Hematopoietic multipotent progenitor cell treated with erythropoietin and hydrocortisone succinate and interleukin-3 and kit ligand, for 15 days (in vitro differentiated cells): ENCODE results near the gene GPR12.

Experiments
- DNase-seq: peaks from one replicate; pipeline ENCODE4 v3.0.0-alpha.2; 2015; ENCODE audit warnings: low spot score

Gene GPR12

DNA sequence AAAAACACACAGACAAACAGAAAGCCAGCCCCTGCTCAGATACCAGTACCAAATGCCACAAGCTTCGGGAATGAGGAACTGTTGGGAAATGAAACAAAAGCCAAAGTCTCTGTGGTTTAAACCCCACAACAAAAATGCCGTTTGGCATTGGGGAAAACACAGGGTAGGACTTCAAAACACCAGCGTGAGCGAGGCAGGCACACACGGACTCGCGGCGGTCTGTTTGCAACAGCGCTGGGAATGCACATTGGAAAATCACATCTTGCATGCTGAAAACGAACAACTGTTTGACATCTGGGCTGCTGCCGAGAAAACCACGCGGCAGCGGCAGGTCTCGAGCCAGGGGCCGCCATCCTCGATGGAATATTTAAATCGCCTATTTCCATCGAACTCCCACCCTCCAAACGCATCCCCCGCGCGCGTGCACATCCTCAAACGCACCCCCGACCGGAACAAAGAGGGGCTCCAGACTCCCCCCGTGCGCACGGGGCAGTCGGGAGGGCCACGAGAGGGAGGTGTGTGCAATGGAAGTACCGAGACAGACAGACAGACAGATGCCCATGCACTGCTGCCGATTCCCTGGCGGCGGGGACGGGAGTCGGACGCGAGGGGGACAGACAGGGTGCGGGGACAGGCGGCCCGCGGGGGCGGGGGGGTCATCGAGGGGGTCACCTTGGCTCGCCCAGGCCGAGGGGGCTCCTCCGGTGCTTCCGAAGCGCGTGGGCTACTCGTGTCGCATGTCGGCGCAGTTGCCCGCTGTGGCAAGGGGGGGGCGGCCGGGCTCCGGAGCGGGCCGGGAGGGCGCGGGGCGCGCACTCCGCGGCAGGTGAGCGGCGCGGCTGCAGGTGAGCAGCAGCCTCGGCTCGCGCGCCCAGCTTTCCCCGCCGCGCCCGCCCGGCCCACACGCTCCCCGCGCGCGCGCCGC is at the start of gene GPR12:
Gene GPR12 (minus strand): TSS at position 880 of the 925 bp plus-strand sequence. CDS start 959 bp downstream, outside the sequence.
- DNase-seq: no peak

DNA sequence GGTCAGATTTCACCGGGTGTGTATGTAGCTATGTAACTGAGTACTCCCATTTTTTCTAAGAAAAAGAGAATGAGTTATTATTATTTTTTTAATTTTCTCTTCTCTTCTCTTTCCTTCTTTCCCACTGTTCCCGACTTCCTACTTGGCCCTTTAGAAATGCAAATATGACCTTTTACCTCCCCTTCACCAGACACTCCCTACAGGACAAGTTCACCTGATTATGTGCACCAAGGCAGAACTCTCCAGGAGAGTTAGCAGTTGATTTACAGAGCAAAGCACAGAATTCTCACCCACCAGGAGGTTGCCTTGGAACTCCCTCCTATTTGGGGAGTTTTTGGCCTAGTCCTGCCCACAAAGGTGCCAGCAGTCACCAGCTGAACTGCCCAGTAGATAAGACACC is 49.5 kb upstream of the GPR12 start:
- DNase-seq: no peak

GRCh38 chr13:26806891-26807290 is 46.3 kb upstream of the GPR12 start:
- no peak for DNase-seq

DNA sequence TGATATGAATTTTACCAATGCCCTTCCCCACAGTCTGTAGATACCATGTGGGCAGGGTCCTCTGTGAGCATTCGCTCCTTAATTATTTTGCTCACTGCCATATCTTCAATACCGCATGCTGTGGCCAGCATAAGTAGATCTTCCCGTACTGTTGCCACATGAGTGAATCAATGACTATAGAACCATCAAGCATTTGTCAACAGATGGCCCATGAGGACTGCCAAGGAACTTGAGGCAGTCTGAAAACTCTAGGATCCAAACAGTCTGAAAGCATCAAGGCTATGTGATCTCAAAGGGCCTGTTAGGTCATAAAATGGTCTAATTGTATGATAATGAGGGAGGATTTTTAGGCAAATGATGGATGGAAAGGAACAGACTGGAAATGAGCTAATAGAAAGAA is 27.4 kb upstream of the GPR12 start:
- DNase-seq: no peak

- no peak for DNase-seq
Observed at GRCh38 chr13:26786651-26787295, 26.2 kb upstream of the GPR12 start.

DNA sequence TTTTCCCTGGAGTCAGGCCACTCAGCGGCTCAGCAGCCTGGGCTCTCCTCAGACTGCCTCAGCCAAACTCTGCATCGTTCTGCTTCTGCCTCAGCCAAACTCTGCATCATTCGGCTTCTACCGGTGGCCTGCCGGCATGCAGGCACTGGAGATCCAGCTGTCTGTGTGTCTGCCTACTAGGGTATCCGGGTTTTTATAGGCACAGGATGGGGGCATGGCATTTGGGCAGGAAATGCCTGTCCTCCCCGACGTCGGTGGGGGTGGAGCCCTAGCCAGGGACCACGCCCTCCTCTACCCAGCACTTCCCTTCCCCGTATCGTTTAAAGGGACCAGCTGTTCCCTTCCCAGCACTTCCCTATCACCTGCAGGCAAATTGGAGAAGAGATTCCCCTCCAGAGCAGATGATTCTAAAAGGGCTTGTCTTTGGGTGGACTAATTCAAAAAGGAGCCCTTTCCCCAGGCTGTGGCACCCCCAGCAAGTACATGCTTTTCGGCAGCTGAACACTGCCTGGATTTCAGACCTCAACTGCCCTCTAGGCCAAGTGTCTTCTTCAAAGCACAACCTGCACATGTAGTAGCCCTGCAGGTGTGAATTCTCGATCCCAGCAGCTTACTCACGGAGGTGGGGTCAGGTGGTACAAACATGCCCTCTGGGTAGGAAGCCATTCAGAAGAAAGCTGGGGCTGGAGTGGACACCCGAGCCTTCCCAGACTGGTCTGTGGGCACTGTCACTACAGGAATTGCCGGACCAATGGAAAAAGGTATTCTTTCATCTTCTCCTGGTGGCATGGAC is 25.4 kb upstream of the GPR12 start:
- DNase-seq: no peak

- no peak for DNase-seq
Observed at GRCh38 chr13:26784704-26785639, 24.4 kb upstream of the GPR12 start.

- DNase-seq: no peak
Observed at GRCh38 chr13:26780411-26780810, 19.8 kb upstream of the GPR12 start.

DNA sequence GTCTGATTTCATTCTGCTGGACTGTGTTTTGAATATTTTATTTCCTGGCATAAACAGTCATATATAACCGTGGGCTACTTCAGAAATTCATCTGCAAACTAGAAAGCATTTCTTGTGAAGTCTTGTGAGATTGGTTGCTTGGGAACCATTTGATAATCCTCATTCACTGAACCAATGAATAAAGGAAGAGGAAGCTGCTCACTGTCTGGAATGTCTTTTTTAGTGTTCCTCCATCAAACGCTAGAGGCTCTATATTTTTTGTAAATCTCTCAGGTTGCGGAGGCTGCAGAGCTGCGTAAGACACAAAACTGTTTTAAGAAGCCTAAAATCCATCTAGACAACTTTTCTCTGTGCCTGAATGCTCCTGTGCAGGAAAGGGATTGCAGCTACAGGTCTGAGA is 18.7 kb upstream of the GPR12 start:
- no peak for DNase-seq

GRCh38 chr13:26772531-26772930 is 11.9 kb upstream of the GPR12 start:
- DNase-seq: no peak

- no peak for DNase-seq
Observed at GRCh38 chr13:26771796-26772195, 11.2 kb upstream of the GPR12 start.

GRCh38 chr13:26762745-26763345 is 2.3 kb upstream of the GPR12 start:
- DNase-seq: no peak

DNA sequence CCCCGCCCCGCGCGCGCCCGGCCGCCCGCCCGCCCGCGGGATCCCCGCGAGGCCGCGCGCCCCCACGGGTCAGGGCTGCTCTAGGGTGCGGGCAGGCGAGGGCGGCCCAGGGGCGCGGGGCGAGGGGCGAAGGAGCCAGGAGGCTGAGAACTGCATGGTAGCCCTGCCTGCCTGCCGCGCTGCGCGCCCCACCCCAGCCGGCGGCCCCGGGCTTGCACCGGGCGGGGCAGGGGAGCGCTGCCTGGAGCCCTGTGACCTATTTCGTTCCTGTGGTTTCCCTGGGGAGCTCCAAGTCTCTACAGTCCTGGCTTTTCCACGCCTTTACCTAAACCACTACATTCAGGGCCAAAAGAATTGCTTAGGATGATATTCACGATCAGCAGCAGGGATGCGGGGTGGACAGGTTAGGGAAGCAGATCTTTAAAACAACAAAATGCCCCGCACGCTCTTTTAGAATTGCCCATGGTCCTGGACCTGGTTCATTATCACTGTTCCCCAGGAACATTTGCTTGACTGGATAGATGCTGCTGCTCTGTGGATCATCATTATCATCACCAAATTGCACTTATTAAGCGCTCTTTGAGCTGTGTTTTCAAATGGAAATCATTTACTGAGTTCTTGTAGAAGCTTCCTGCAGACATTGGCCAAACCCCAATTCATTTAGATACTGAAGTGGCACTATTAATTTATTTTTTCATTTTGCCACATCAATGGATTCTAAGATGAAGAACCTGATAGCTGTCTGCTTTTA is 421 bp upstream of the GPR12 start:
- DNase-seq: no peak

GRCh38 chr13:26759249-26759906 is 1.2 kb downstream of the GPR12 start:
- no peak for DNase-seq

DNA sequence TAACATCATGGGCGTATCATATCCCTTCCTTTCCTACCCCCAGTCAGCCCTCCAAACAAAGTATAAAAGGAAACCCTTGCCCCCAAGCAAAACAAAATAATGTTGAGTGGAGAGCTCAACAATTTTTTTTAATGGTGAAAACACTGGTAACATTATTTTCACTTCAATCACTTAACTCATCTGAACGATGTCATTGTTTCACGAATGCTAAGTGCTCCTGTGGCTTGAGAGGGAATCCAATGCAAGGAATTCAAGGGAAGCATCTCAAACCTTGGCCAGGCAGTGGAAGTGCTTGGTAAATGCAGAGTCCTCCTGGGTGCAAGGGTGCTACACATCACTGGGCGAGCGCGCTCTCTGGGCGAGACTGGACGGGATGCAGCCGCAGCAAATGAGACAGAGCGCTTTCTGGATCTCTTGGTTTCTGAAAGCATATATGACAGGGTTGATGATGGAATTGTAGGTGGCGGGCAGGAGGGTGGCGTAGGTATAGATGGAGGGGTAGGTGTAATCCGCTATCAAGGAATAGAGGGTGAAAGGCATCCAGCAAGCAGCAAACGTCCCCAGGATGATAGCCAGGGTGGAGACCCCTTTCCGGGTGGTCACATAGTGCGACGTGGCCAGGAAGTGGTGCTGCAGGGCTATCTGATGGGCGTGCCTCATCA is 2.0 kb downstream of the GPR12 start:
- no peak for DNase-seq

DNA sequence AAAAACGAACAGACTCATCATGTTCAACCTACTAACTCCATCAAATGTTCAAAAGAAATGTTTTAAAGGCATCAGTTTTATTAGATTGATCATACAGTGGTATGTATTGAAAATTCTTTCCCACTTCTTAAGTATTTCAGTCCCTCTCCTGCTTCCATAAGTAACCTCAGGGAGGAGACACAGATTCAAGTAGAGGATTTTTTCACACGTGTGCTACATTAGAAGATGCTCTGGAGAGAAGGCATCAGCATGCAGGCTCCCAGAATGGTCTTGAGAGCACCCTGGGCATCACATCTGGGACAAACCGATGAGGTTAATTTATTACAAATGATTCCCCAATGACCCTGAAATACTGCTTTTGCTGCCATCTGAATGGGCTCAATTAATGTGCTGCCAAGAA is 3.6 kb downstream of the GPR12 start:
- DNase-seq: no peak

DNA sequence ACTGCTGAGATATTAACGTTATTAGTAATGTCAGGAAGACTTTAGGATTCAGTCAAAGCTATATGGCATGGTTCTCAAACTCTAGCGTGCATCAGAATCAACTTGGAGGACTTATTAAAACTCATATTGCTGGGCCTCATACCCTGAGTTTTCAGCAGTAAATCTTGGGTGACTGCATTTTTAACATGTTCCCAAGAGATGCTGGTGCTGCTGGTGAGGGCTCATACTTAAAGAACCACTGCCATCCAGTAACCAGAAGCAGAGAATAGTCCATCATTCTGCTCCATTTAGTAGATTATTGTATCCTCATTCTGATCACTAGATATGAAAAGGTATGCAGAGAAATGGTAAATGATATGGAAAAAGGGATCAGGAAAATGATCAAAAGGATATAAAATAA is 7.9 kb downstream of the GPR12 start:
- no peak for DNase-seq

GRCh38 chr13:26749905-26750304 is 10.7 kb downstream of the GPR12 start:
- DNase-seq: no peak

DNA sequence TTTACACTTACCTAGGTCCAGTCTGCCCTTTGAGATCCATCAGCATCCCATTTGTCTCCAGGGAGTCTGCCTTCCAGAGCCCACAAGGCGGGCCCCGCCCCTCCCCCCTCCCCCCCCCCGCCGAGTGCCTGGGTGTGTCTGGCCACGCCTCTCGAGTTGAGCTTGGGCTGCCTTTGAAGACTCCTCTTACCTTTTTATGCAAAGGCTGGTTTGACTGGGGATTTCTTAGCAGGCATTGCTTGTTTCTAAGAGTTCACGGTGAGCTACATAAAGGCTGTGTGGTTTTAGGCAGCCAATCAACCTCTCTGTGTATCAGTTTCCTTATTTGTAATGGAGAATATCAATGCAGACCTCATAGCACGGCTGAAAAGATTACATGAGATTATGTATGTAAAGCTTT is 11.3 kb downstream of the GPR12 start:
- no peak for DNase-seq
